K562 (cell line): ENCODE measurements around the gene EVA1B. TPM values are rescaled to one million over a fixed set of nuclear protein-coding genes. Genes with fewer than 3 reads are reported as not detected.

Experiments
- AFF1 ChIP-seq, 2 experiments: fragments of 450-650 bp; IDR thresholded peaks; 2 replicates each; pipeline ENCODE4 v1.6.1; 2018; ENCODE audit warnings: mild to moderate bottlenecking in 2 of 2, low read depth in 1 of 2; ENCODE audit not compliant: partially characterized antibody in 2 of 2
- CTBP1 ChIP-seq: fragments of 450-650 bp; IDR thresholded peaks from 2 replicates; pipeline ENCODE4 v1.6.1; 2016; ENCODE audit warnings: borderline replicate concordance
- CTCFL ChIP-seq: IDR thresholded peaks from 2 replicates; pipeline ENCODE4 v1.6.1; 2011; ENCODE audit warnings: borderline replicate concordance, low read depth, mild to moderate bottlenecking, moderate library complexity, low read length; ENCODE audit not compliant: insufficient read depth, poor library complexity, severe bottlenecking
- ERF ChIP-seq: fragments of 450-650 bp; formaldehyde crosslinking; IDR thresholded peaks from 2 replicates; pipeline ENCODE4 v1.4.0; 2020; ENCODE audit warnings: mild to moderate bottlenecking, mixed read lengths
- FOXK2 ChIP-seq, 2 experiments: fragments of 450-650 bp; IDR thresholded peaks in 1 of 2; conservative IDR thresholded peaks in 1 of 2; 2 replicates each; pipeline ENCODE4 v1.6.1; 2016; ENCODE audit warnings: low read depth in 2 of 2, mild to moderate bottlenecking in 1 of 2
- GABPA ChIP-seq: fragments of 200-800 bp; sonication (Bioruptor generic); conservative IDR thresholded peaks from 2 replicates; pipeline ENCODE4 v1.6.1; 2016; ENCODE audit warnings: low read depth, missing genetic modification characterization, missing compliant biosample characterization
- HMGN3 ChIP-seq: IDR thresholded peaks from 2 replicates; pipeline ENCODE4 v1.6.1; 2011; ENCODE audit warnings: borderline replicate concordance, low read depth, mild to moderate bottlenecking, mixed read lengths, low read length; ENCODE audit not compliant: insufficient read length; ENCODE audit errors: extremely low read depth
- KLF13 ChIP-seq: fragments of 450-650 bp; IDR thresholded peaks from 2 replicates; pipeline ENCODE4 v1.6.1; 2016; ENCODE audit warnings: missing genetic modification characterization, low read depth, mild to moderate bottlenecking, missing compliant biosample characterization, moderate library complexity, borderline replicate concordance
- MAX ChIP-seq: sonication (generic); formaldehyde crosslinking; IDR thresholded peaks from 2 replicates; pipeline ENCODE4 v1.9.0; 2022; ENCODE audit warnings: mild to moderate bottlenecking, missing genetic modification reagents
- NBN ChIP-seq: fragments of 450-650 bp; IDR thresholded peaks from 2 replicates; pipeline ENCODE4 v1.6.1; 2016; ENCODE audit warnings: low read depth, mild to moderate bottlenecking
- NFRKB ChIP-seq: fragments of 450-650 bp; IDR thresholded peaks from 2 replicates; pipeline ENCODE4 v1.6.1; 2016; ENCODE audit warnings: low read depth
- NONO ChIP-seq, 2 experiments: fragments of 200-400 bp in 1 of 2; fragments of 450-650 bp in 1 of 2; formaldehyde crosslinking in 1 of 2; IDR thresholded peaks; 2 replicates each; pipeline ENCODE4 v1.6.1; 2017; ENCODE audit warnings: low read depth in 2 of 2, mild to moderate bottlenecking in 2 of 2, moderate library complexity in 2 of 2, low read length in 1 of 2
- PCBP1 ChIP-seq: fragments of 200-400 bp; formaldehyde crosslinking; IDR thresholded peaks from 2 replicates; pipeline ENCODE4 v1.6.1; 2018; ENCODE audit warnings: mild to moderate bottlenecking, low read depth, low read length; ENCODE audit not compliant: poor library complexity, severe bottlenecking
- PHF21A ChIP-seq: fragments of 450-650 bp; IDR thresholded peaks from 2 replicates; pipeline ENCODE4 v1.6.1; 2017; ENCODE audit warnings: low read depth, borderline replicate concordance
- PKNOX1 ChIP-seq: fragments of 450-650 bp; IDR thresholded peaks from 2 replicates; pipeline ENCODE4 v1.6.1; 2016
- TOE1 ChIP-seq, 2 experiments: fragments of 450-650 bp in 1 of 2; sonication (generic) in 1 of 2; formaldehyde crosslinking in 1 of 2; IDR thresholded peaks; 2 replicates each; pipeline versions ENCODE4 v1.7.1 to v1.8.0; 2016 to 2022; ENCODE audit warnings: borderline replicate concordance in 2 of 2, mild to moderate bottlenecking in 2 of 2, antibody characterized with exemption in 1 of 2, inconsistent platforms in 1 of 2, low read depth in 1 of 2, missing genetic modification reagents in 1 of 2, moderate library complexity in 1 of 2
- ZFX ChIP-seq: sonication (generic); formaldehyde crosslinking; IDR thresholded peaks from 2 replicates; pipeline ENCODE4 v1.8.0; 2022; ENCODE audit warnings: mild to moderate bottlenecking, missing genetic modification reagents, moderate library complexity
- ZNF23 ChIP-seq: fragments of 250-450 bp; sonication (Bioruptor Pico); IDR thresholded peaks from 2 replicates; pipeline ENCODE4 v1.4.0; 2020; ENCODE audit warnings: mild to moderate bottlenecking
- polyA plus RNA-seq, 8 experiments: library from polyadenylated mRNA; depleted of rRNA in 4 of 8; stranded (reverse) in 5 of 8; unstranded in 3 of 8; fragments of >200 nt; fragmentation: Nextera tagmentation in 2 of 8; fragmentation: Illumina TruSeq in 1 of 8; extraction: Ambion mirVana in 2 of 8; extraction: Trizol in 1 of 8; gene quantifications; 2 replicates each; pipeline versions ENCODE4 v1.2.1 to v1.2.3, GENCODE V29; 2011 to 2014; ENCODE audit warnings: inconsistent platforms in 1 of 8, missing spikeins in 1 of 8
- total RNA-seq, 7 experiments: library from RNA; depleted of rRNA in 6 of 7; stranded (reverse); fragments of >200 nt in 6 of 7; fragmentation: Illumina TruSeq in 2 of 7; extraction: Trizol in 2 of 7; gene quantifications; 2 replicates each; pipeline versions ENCODE4 v1.2.1 to v1.2.3, GENCODE V29; 2011 to 2021; ENCODE audit warnings: low replicate concordance in 1 of 7

The EVA1B gene
- total and polyA plus RNA-seq, 9 of the 15 experiments (the other 6 are each of a cell fraction or from before 2014, with no cell fraction given), result 0.08 to 65.7 (median 2.4) TPM

GRCh38 chr1:36323636-36324352 lies at the start of gene EVA1B (continued):
- TF ChIP-seq FOXK2 (conservative IDR thresholded peaks at IDR 0.05 in 1 of 2, IDR thresholded peaks at IDR 0.05 in 1 of 2; ENCODE audit: low read depth in 2 of 2) (peak; percentile 60 to 65; a peak in 3 of 4 replicates), NBN (peak; percentile 52), MAX (0 out of 2 replicates have a peak, but pooled peaks have one; percentile 33), PHF21A (no peak), AFF1 (IDR thresholded peaks at IDR 0.05; ENCODE audit: low read depth in 1 of 2, partially characterized antibody in 2 of 2) (peak in 1 of 2 experiments; percentile 71), NONO (IDR thresholded peaks at IDR 0.05; ENCODE audit: low read depth in 2 of 2, low read length in 1 of 2) (no peak), CTBP1 (0 out of 2 replicates have a peak, but pooled peaks have one; percentile 17), NFRKB (0 out of 2 replicates have a peak, but pooled peaks have one; percentile 21), TOE1 (IDR thresholded peaks at IDR 0.05; ENCODE audit: borderline replicate concordance) (no peak), TOE1 (CRISPR knock-in tag; IDR thresholded peaks at IDR 0.05; ENCODE audit: borderline replicate concordance, low read depth) (no peak), PCBP1 (no peak), ERF (CRISPR knock-in tag) (no peak), CTCFL (no peak), HMGN3 (peak; percentile 50), ZFX (CRISPR knock-in tag) (peak; percentile 65; the same call in 1 of the 2 replicates), KLF13 (0 out of 2 replicates have a peak, but pooled peaks have one; percentile 27), ZNF23 (CRISPR knock-in tag) (no peak), PKNOX1 (peak; percentile 32; the same call in 1 of the 2 replicates), GABPA (tag) (peak; percentile 72)
